LNCAP (cell line): ENCODE results near the gene ARID5B.

Experiments
- CTCF ChIP-seq: fragments of 450-650 bp; IDR thresholded peaks from 2 replicates; pipeline ENCODE4 v1.5.1; 2017; ENCODE audit warnings: mild to moderate bottlenecking

ARID5B gene

GRCh38 chr10:62075414-62075813 is 173.9 kb downstream of the ARID5B start:
- no peak for TF ChIP-seq CTCF

GRCh38 chr10:62075912-62076311 is 174.4 kb downstream of the ARID5B start:
- no peak for TF ChIP-seq CTCF

GRCh38 chr10:62076891-62077290 is 175.4 kb downstream of the ARID5B start:
- TF ChIP-seq CTCF, result no peak

GRCh38 chr10:62077330-62078015 is 176.0 kb downstream of the ARID5B start:
- TF ChIP-seq CTCF, result no peak

- TF ChIP-seq CTCF, result no peak
Observed at GRCh38 chr10:62079885-62080559, 178.5 kb downstream of the ARID5B start.

GRCh38 chr10:62080905-62081304 is 179.4 kb downstream of the ARID5B start:
- TF ChIP-seq CTCF, result no peak

- TF ChIP-seq CTCF, result no peak
Observed at GRCh38 chr10:62081341-62082270, 180.1 kb downstream of the ARID5B start.
